Activated CD4-positive, CD25-positive, alpha-beta regulatory T cell treated with anti-CD3 and anti-CD28 coated beads, Interleukin-2, amount 50 U/mL, for 72 hours (primary cell): ENCODE data around the gene RBMS3.

Experiments
- DNase-seq: peaks from one replicate; pipeline ENCODE4 v3.0.0; 2021

The RBMS3 gene

GRCh38 chr3:29537889-29538609 lies 257.2 kb downstream of the RBMS3 start:
- DNase-seq = no peak

GRCh38 chr3:29538610-29538958 lies 257.7 kb downstream of the RBMS3 start:
- no peak for DNase-seq

GRCh38 chr3:29540544-29540943 lies 259.7 kb downstream of the RBMS3 start:
- DNase-seq = no peak

- no peak for DNase-seq
Measured at GRCh38 chr3:29544701-29545363, 264.0 kb downstream of the RBMS3 start.

GRCh38 chr3:29545615-29546014 lies 264.7 kb downstream of the RBMS3 start:
- DNase-seq = no peak

GRCh38 chr3:29552051-29552450 lies 271.2 kb downstream of the RBMS3 start:
- DNase-seq = no peak

- DNase-seq = no peak
Measured at GRCh38 chr3:29554566-29554965, 273.7 kb downstream of the RBMS3 start.

GRCh38 chr3:29555590-29555989 lies 274.7 kb downstream of the RBMS3 start:
- DNase-seq = no peak

- no peak for DNase-seq
Measured at GRCh38 chr3:29557186-29557585, 276.3 kb downstream of the RBMS3 start.

GRCh38 chr3:29557825-29558224 lies 277.0 kb downstream of the RBMS3 start:
- DNase-seq = no peak

GRCh38 chr3:29559741-29560465 lies 279.0 kb downstream of the RBMS3 start:
- no peak for DNase-seq

GRCh38 chr3:29561651-29562149 lies 280.8 kb downstream of the RBMS3 start:
- DNase-seq = no peak

- no peak for DNase-seq
Measured at GRCh38 chr3:29565236-29565635, 284.4 kb downstream of the RBMS3 start.

GRCh38 chr3:29567501-29567900 lies 286.6 kb downstream of the RBMS3 start:
- no peak for DNase-seq

- no peak for DNase-seq
Measured at GRCh38 chr3:29568355-29568754, 287.5 kb downstream of the RBMS3 start.

GRCh38 chr3:29576181-29576580 lies 295.3 kb downstream of the RBMS3 start:
- DNase-seq = no peak

GRCh38 chr3:29576675-29577074 lies 295.8 kb downstream of the RBMS3 start:
- no peak for DNase-seq

- no peak for DNase-seq
Measured at GRCh38 chr3:29577250-29577649, 296.4 kb downstream of the RBMS3 start.

GRCh38 chr3:29581311-29581710 lies 300.4 kb downstream of the RBMS3 start:
- no peak for DNase-seq

- no peak for DNase-seq
Measured at GRCh38 chr3:29582273-29582672, 301.4 kb downstream of the RBMS3 start.

GRCh38 chr3:29583861-29584260 lies 303.0 kb downstream of the RBMS3 start:
- DNase-seq = no peak

GRCh38 chr3:29585368-29585767 lies 304.5 kb downstream of the RBMS3 start:
- DNase-seq = no peak

GRCh38 chr3:29587340-29587739 lies 306.5 kb downstream of the RBMS3 start:
- no peak for DNase-seq

- DNase-seq = no peak
Measured at GRCh38 chr3:29590012-29590411, 309.1 kb downstream of the RBMS3 start.
